ENCODE measurements around the gene CLIP2.
A peak's percentile ranks its signal among the peaks of the same experiment; 100 is the strongest.

DNA sequence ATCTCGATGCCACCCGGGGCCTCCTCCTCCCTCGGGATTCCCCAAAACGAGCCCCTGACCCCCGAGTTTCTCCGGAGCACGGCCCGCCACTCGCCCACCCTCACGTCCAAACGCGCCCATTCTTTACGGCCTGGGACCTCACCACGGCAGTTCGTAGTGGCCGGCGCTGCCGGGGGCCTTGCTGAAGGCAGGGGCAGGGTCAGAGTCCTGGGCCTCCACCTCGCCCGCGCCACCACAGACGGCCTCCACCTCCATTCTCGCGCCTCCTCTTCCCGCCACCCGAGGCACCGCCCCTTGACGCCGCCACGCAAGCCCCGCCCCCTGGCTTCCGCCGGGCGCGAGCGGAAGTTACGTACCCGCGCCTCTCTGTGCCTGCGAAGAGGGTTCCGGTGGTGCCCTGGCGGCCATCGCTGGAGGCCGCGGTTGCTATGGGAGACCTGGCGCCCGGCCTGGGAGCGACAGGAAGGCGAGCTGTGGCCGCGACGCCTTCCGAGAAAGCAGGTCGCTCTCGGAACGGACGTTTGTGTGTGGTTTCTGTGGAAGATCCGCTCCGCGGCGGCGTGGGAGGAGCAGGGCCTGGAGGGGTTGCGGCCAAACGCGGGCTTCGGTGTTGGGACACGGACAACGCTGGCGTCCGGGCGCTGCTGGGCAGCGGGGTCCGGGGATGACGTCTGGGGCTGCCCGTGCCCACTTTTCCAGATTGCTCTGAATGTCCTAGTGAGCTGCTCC, 34.9 kb upstream of the CLIP2 start, which contains the start of gene RFC2:
- TF ChIP-seq CTCF (IDR thresholded peaks at IDR 0.05) = peak; percentile 30 to 92 (median 56)
- peak; percentile 100 for TF ChIP-seq POLR2AphosphoS5 (IDR thresholded peaks at IDR 0.05)

Measured in prostate gland (tissue), 2 donors.